GM18873 (cell line): Measurements from ENCODE around the gene DISC1.

ENCODE experiments used
- ATAC-seq: cut with Tn5 transposase; IDR thresholded peaks from one replicate; pipeline ENCODE4 v1.9.1; 2021; ENCODE audit warnings: mild to moderate bottlenecking, moderate library complexity, moderate number of reproducible peaks; ENCODE audit not compliant: unreplicated experiment, low FRiP score

The DISC1 gene

GRCh38 chr1:231919886-231920285, 293.3 kb downstream of the DISC1 start:
- ATAC-seq: no peak

DNA sequence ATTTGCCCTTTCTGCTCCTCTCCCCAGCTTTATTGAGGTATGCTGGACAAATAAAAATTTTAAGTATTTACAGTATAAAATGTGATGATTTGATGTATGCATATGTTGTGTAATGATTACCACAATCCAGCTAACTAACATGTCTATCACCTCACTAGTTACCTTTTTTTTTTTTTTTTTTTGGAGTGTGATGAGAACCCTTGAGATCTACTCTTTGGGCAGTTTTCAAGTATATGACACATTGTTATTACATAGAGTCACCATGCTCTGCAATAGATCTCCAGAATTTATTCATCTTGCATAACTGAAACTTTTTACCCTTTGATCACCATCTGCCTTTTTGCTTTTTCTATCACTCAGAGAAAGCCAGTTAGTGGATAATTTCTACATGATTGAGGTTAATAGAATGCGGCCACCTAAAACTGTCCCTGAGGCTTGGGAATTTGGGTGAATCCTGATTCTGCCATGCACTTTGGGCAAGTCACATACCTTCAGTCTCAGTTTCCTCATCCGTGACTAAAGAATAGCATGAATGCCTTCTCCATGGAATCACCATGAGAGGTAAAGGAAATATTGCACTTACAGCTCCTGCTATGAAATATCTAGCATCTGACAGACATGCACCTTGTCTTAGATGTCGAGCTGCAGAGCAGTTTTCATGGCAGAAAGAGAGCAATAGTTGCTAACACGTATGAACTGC, 295.2 kb downstream of the DISC1 start:
- no peak for ATAC-seq

DNA sequence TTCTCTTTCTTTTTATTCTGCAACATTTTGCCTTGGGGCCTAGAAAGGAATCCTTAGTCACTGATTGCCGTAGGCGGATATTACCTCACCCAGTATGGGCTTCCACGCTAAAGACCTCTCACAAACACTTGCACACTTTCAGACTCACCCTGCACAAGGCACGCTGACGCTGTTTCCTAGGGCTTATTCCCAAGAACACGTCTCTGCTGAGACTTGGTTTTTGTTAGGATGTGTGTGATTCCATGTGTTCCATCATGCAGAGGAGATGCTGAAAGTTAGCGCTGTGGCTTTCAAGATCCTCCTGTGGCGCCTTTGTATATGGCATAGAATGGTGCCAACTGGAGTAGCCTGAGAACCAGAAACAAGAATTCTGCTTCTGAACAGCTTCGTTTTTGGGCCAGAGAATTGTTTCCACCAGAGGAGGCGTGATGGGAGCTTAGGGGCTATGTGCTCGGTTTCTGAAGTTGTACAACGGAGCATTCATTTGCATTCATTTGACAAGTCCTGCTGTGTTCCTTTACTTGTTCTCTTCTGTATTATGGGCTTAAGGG, 297.0 kb downstream of the DISC1 start:
- ATAC-seq: no peak

GRCh38 chr1:231924180-231924579, 297.6 kb downstream of the DISC1 start:
- no peak for ATAC-seq

- no peak for ATAC-seq
Measured at GRCh38 chr1:231925864-231926263, 299.3 kb downstream of the DISC1 start.

GRCh38 chr1:231926340-231926739, 299.8 kb downstream of the DISC1 start:
- ATAC-seq: no peak

DNA sequence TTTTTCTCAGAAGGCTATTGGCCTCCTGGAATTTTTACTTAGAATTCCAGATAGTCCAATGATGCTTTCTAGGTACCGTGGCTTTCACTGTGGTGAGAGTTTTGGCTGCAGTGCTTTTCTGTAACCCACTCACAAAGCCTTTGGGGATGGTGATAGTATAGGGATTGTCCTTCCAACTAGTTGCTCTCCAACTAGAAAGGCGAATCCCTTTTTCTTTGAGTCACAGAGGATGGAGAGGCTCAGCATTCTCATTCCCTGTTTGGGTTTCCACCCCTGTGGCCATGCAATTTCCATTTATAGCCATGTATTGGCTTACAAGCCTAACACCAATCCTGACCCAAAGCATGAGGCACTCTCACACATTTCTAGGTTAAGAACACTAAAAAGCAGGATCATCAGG, 300.3 kb downstream of the DISC1 start:
- no peak for ATAC-seq

GRCh38 chr1:231927431-231927830, 300.8 kb downstream of the DISC1 start:
- no peak for ATAC-seq

DNA sequence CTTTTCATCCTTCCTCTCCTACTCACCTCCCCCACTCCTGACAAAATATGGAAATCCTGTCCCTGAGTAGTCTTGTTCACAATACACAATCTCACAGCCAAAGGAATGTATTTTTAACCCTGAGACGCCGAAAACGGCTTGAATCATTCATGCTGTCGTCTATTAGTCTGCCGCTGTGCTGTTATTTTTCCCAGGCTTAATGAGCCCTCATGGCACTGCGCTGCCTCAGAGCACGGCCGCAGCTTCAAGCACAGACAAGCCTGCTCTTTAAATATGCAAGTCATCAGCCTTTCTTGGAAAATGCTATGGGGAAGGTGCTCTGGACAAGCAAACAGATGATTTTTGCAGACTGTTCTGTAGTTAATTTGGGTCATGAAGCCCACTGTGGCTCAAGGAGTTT, 302.7 kb downstream of the DISC1 start:
- no peak for ATAC-seq

DNA sequence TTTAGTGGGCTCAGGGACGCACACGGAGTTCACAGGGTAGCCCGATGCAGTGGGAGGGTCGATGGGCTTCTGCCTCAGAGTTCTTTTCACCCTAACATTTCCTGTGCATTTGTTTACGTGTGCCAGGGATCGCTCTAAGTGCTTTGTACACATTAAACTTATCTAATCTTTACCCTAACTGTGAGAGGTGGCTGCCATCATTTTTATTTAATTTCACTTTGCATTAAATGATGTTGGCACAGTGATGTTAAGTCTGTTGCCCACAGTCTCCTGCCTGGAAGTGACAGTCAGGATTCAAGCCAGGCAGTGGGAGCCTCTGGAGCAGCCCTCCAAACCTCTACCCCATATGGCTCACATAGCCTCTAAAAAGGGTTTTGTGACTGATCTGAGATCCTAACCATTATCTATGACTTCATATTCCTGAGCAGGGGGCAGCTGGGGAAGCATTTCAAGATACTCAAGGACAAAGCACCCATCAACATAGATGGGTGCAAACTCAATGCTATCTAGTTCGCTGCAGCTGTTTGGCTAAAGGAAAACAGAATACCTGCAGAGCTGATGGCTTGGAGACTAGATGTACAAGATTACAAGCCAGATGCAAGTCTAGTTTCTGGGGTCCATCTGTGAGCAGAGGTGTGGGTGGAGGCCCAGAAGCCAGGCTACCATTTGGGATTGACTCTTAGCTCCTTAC, 303.8 kb downstream of the DISC1 start:
- ATAC-seq: no peak

DNA sequence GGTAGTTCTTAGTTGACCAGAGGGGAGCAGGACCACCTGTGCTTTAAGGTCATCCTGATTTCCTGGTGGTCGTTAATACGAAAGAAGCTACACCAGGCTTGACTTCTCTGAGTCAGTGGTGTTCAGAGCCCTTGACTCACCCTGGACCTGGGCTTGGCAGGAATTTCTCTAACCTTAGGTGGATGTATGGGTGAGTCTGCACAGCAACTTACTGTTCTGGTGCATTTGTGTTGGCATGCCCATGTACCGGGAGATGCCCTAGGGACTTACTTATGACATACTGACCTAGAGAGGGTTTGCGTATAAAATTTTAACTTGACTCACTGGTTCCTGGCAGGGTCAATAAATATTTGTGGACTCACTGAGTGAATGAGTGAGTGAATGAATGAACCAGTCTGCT, 304.6 kb downstream of the DISC1 start:
- ATAC-seq: no peak

DNA sequence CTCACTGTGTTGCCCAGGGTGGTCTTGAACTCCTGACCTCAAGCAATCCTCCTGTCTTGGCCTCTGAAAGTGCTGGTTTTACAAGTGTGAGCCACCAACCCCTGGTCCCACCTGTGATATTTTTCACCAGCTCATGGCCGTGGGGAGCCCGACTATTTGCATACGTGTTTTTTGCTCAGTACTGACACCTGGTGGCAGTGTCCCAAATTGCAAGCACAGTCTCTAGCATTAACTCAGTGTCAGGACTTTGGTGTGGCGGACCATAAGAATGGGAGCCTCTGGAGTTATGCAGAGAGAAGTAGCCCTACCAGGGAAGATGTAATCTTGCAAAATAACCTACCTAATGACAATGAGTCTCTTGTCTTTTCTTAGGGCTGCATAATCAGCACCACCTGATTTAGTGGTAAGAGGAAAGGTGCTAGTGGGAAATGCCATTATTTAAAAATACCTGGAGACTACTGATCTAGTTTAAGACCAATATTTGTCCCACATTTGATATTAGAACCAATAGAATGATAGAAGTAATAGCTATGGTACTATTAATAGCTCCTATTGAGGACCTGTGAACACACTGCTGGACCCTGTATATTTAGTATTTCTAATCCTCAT, 305.4 kb downstream of the DISC1 start:
- no peak for ATAC-seq

DNA sequence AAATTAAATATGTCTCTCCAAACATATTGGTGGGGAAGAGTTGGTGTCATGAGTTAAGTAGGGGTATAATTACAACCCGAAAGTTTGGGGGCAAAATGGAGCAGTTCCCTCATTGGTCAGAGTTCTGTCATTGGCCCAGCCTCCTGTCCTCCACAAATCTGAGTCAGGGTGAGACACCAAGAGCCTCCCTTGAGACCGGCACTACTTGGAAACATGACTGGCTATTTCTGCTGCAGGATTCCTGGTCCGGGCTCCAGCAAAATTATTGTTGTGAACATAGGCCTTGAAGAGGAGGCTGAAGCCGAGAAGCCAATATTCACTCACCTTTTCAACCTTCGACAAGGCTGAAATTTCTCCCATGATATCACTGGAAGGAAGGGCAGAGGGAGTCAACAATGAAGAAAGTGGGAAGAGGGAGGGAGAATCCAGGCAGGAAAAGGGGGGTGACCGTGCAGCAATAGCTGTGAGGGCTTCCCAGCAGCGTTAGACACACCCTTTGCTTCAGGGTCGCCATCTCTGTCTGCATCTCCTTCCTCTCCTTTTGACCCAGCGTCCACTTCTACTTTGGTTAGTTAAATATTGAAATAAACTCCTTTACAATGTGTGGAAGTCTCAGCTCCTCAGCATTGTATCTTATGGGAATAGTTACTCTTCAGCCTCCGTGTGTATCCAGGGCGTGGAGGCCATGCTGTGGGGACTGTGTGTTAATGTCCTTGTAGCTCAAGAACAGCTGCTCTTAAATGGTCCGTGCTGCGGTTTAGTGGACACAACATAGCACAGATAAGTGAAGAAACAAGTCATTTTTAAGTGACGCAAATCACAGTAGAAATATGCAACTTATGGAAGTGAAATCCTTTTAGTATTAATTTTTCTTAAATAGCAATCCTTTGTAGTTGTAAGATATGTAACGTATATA, 307.4 kb downstream of the DISC1 start:
- ATAC-seq: no peak

DNA sequence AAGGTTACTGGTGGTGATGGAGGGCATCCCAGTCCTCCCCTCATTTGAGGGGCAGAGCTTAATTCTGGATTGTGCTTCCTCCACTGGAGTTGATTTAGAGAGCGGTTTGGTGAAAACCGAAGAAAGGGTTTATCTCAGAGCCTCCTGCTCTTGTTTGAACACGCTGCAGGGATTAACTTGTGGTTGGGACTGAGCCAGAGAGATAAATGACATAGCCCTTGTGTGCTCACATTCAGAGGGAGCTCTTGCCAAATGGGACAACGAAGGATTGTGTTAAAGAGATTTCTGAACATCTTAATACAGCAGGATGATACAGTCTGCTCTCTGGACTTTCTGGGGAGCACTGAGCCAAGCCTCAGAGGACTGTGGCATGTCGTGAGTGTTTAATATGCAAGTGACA, 308.2 kb downstream of the DISC1 start:
- no peak for ATAC-seq

DNA sequence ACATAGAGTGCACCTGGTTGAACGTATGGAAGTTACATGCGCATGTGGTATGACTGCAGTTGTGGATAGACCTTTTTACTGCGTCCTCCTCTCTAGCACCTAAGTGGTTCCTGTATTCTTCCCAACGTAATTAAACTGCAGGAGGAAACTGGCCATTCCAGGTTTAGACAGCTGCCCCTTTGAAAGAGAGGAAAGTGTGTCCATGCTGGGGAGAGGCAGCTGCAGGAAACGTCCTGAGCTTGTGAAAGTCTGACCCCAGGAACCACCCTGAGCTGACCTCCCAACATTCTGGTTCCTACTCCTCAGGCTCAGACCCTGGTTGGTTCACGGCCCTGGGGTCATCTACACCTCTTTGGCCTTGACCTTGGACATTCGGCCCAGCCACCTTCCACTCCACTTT, 309.3 kb downstream of the DISC1 start:
- no peak for ATAC-seq

- no peak for ATAC-seq
Measured at GRCh38 chr1:231936983-231937775, 310.6 kb downstream of the DISC1 start.

DNA sequence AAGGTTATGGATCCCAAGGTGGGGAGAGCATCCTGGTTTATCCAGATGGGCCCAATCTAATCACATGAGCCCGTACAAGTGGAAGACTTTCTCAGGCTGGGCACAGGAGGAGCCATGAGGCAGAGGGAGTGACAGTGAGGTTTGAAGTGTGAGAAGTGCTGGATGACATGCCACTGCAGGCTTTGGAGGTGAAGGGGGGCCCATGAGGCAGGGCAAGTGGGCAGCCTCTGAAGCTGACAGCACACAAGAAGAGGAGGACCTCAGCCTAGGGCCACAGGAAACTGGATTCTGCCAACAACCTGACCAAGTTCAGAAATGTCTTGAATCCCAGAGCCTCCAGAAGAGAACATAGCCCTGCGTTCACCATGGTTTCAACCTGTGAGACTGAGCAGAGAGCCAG, 311.6 kb downstream of the DISC1 start:
- no peak for ATAC-seq

- no peak for ATAC-seq
Measured at GRCh38 chr1:231938711-231939110, 312.1 kb downstream of the DISC1 start.

GRCh38 chr1:231939118-231939517, 312.5 kb downstream of the DISC1 start:
- no peak for ATAC-seq

DNA sequence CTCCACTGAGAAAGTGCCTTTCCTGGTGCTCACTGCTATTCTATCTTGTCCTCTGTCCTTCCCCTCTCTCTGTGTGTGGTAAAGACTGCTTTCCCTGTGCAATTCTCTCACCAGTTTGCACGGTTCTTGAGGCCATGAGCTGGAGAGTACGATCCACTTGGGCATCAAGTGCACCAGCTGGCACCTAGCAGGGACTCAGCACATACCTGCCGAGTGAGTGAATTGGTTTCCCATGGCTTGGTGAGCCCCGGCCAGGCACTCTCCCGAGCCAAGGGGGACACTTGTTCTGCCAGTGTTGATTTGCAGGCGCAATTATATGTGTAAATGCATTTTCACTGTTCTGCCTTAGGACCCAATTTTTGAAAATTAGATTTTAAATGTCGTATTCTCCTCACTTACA, 313.5 kb downstream of the DISC1 start:
- ATAC-seq: no peak
